H1 (cell line): ENCODE results near the gene TMEM128. TPM values are rescaled to one million over a fixed set of nuclear protein-coding genes. Genes with fewer than 3 reads are reported as not detected.

Experiments used
- CBX5 ChIP-seq: fragments of 300-800, 300-1000 bp; sonication (generic); IDR thresholded peaks from 2 replicates; pipeline ENCODE4 v1.7.1; 2016; ENCODE audit warnings: antibody characterized with exemption, low read length, low read depth
- CBX8 ChIP-seq: fragments of 300-800, 300-1000 bp; sonication (generic); IDR thresholded peaks from 2 replicates; pipeline ENCODE4 v1.7.1; 2016; ENCODE audit warnings: low read depth, low read length, borderline replicate concordance
- CHD1 ChIP-seq: IDR thresholded peaks from 2 replicates; pipeline ENCODE4 v1.6.1; 2012; ENCODE audit warnings: low read depth, low read length, improper control_type of control experiment
- CTBP2 ChIP-seq: IDR thresholded peaks from 2 replicates; pipeline ENCODE4 v1.7.0; 2011; ENCODE audit warnings: borderline replicate concordance, mild to moderate bottlenecking, moderate library complexity, mixed read lengths, low read length; ENCODE audit not compliant: insufficient read depth, insufficient read length
- KDM1A ChIP-seq: fragments of 200-600, 300-600 bp; sonication (generic); IDR thresholded peaks from 2 replicates; pipeline ENCODE4 v1.7.1; 2016; ENCODE audit warnings: mild to moderate bottlenecking, low read length, borderline replicate concordance
- MAFK ChIP-seq: IDR thresholded peaks from 2 replicates; pipeline ENCODE4 v1.6.1; 2012; ENCODE audit warnings: low read depth, mild to moderate bottlenecking, improper control_type of control experiment, low read length
- POLR2AphosphoS5 ChIP-seq: IDR thresholded peaks from 2 replicates; pipeline ENCODE4 v1.6.1; 2011; ENCODE audit warnings: low read depth, low read length
- POU5F1 ChIP-seq: IDR thresholded peaks from 2 replicates; pipeline ENCODE4 v1.6.1; 2011; ENCODE audit warnings: low read depth, mild to moderate bottlenecking, low read length, moderate library complexity
- SAP30 ChIP-seq: fragments of 300-600 bp; sonication (generic); IDR thresholded peaks from 2 replicates; pipeline ENCODE4 v1.7.1; 2012; ENCODE audit warnings: low read length, moderate library complexity, mild to moderate bottlenecking, inconsistent platforms; ENCODE audit not compliant: insufficient read depth, insufficient replicate concordance
- TAF1 ChIP-seq: IDR thresholded peaks from 2 replicates; pipeline ENCODE4 v1.6.1; 2011; ENCODE audit warnings: mild to moderate bottlenecking, low read depth, low read length
- TCF12 ChIP-seq: IDR thresholded peaks from 2 replicates; pipeline ENCODE4 v1.6.1; 2011; ENCODE audit warnings: low read depth, mild to moderate bottlenecking, low read length
- polyA plus RNA-seq, 7 experiments: library from polyadenylated mRNA; depleted of rRNA in 3 of 7; stranded (reverse) in 5 of 7; unstranded in 2 of 7; fragments of >200 nt in 5 of 7; fragments of 200-250 nt in 2 of 7; gene quantifications; 1 replicate in 5 of 7; 2 replicates in 1 of 7; 4 replicates in 1 of 7; pipeline versions ENCODE4 v1.2.1 to v1.2.3, GENCODE V29; 2011 to 2013; ENCODE audit warnings: missing spikeins in 2 of 7, mixed read lengths in 2 of 7
- total RNA-seq: library from RNA; stranded (reverse); fragmentation: NEBNext Ultra II Directional; extraction: Animal tissue kit (Norgen Biotek cat#: 25700); gene quantifications from 2 replicates; pipeline ENCODE4 v1.2.1, GENCODE V29; 2021
- TF ChIP-seq, protein P1 (sequence below): fragments of 300-600 bp; sonication (generic); IDR thresholded peaks from 2 replicates; pipeline ENCODE4 v1.7.1; 2012; ENCODE audit warnings: low read length, moderate library complexity, mild to moderate bottlenecking, inconsistent platforms; ENCODE audit not compliant: insufficient replicate concordance

Gene TMEM128
- total and polyA plus RNA-seq, 2 of the 8 experiments (the other 6 are each of a cell fraction or from before 2014, with no cell fraction given), result 17.7 to 33.6 TPM

DNA sequence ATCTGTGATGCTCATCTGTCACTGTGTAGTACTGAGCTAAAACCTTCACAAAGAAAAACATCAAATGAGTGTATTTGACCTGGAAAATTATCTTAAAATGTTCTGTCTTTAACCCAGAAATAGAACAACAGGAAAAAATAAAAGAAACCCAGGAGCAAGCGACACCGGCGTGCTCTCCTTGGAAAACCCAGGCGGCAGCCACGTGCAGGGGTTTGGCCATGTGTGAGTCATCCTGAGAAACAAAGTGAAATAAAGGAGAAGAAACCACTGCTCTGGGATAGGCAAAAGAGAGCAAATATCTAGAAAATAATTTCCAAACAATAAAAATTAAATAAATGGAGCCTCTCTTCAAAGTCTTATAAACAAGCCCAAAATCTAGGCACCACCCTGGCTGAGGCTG is 20.0 kb upstream of the TMEM128 start (continued):
- TF ChIP-seq, protein P1, sequence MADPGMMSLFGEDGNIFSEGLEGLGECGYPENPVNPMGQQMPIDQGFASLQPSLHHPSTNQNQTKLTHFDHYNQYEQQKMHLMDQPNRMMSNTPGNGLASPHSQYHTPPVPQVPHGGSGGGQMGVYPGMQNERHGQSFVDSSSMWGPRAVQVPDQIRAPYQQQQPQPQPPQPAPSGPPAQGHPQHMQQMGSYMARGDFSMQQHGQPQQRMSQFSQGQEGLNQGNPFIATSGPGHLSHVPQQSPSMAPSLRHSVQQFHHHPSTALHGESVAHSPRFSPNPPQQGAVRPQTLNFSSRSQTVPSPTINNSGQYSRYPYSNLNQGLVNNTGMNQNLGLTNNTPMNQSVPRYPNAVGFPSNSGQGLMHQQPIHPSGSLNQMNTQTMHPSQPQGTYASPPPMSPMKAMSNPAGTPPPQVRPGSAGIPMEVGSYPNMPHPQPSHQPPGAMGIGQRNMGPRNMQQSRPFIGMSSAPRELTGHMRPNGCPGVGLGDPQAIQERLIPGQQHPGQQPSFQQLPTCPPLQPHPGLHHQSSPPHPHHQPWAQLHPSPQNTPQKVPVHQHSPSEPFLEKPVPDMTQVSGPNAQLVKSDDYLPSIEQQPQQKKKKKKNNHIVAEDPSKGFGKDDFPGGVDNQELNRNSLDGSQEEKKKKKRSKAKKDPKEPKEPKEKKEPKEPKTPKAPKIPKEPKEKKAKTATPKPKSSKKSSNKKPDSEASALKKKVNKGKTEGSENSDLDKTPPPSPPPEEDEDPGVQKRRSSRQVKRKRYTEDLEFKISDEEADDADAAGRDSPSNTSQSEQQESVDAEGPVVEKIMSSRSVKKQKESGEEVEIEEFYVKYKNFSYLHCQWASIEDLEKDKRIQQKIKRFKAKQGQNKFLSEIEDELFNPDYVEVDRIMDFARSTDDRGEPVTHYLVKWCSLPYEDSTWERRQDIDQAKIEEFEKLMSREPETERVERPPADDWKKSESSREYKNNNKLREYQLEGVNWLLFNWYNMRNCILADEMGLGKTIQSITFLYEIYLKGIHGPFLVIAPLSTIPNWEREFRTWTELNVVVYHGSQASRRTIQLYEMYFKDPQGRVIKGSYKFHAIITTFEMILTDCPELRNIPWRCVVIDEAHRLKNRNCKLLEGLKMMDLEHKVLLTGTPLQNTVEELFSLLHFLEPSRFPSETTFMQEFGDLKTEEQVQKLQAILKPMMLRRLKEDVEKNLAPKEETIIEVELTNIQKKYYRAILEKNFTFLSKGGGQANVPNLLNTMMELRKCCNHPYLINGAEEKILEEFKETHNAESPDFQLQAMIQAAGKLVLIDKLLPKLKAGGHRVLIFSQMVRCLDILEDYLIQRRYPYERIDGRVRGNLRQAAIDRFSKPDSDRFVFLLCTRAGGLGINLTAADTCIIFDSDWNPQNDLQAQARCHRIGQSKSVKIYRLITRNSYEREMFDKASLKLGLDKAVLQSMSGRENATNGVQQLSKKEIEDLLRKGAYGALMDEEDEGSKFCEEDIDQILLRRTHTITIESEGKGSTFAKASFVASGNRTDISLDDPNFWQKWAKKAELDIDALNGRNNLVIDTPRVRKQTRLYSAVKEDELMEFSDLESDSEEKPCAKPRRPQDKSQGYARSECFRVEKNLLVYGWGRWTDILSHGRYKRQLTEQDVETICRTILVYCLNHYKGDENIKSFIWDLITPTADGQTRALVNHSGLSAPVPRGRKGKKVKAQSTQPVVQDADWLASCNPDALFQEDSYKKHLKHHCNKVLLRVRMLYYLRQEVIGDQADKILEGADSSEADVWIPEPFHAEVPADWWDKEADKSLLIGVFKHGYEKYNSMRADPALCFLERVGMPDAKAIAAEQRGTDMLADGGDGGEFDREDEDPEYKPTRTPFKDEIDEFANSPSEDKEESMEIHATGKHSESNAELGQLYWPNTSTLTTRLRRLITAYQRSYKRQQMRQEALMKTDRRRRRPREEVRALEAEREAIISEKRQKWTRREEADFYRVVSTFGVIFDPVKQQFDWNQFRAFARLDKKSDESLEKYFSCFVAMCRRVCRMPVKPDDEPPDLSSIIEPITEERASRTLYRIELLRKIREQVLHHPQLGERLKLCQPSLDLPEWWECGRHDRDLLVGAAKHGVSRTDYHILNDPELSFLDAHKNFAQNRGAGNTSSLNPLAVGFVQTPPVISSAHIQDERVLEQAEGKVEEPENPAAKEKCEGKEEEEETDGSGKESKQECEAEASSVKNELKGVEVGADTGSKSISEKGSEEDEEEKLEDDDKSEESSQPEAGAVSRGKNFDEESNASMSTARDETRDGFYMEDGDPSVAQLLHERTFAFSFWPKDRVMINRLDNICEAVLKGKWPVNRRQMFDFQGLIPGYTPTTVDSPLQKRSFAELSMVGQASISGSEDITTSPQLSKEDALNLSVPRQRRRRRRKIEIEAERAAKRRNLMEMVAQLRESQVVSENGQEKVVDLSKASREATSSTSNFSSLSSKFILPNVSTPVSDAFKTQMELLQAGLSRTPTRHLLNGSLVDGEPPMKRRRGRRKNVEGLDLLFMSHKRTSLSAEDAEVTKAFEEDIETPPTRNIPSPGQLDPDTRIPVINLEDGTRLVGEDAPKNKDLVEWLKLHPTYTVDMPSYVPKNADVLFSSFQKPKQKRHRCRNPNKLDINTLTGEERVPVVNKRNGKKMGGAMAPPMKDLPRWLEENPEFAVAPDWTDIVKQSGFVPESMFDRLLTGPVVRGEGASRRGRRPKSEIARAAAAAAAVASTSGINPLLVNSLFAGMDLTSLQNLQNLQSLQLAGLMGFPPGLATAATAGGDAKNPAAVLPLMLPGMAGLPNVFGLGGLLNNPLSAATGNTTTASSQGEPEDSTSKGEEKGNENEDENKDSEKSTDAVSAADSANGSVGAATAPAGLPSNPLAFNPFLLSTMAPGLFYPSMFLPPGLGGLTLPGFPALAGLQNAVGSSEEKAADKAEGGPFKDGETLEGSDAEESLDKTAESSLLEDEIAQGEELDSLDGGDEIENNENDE, result no peak
- TF ChIP-seq MAFK (no peak), CBX8 (no peak), TCF12 (no peak), CBX5 (no peak), POLR2AphosphoS5 (no peak), POU5F1 (no peak), CTBP2 (no peak), TAF1 (no peak), CHD1 (no peak), SAP30 (no peak), KDM1A (no peak)
